ENCODE data around the gene HNF4A.

- TF ChIP-seq CTCF (IDR thresholded peaks at IDR 0.05): no peak
- no peak for TF ChIP-seq POLR2A (IDR thresholded peaks at IDR 0.05)
These were observed 42.8 kb downstream of the HNF4A start for GRCh38 chr20:44398335-44398734.

All from uterus (tissue), 2 donors.